Spinal cord (tissue), 10 donors: Measurements from ENCODE around the gene ABHD16A. TPM values are rescaled to one million over a fixed set of nuclear protein-coding genes. Genes with fewer than 3 reads are reported as not detected.

Experiments
- DNase-seq, 6 donors: peaks; one replicate each; pipeline versions ENCODE4 v3.0.0 to v3.0.0-alpha.2; 2013 to 2015; ENCODE audit warnings: low spot score in 6 of 6, low read depth in 4 of 6
- H3K27ac ChIP-seq: one replicate; pipeline ENCODE4 v1.5.1; 2013; ENCODE audit warnings: low read depth, low read length, control low read depth
- H3K27me3 ChIP-seq: one replicate; pipeline ENCODE4 v1.6.1; 2013; ENCODE audit warnings: low read length; ENCODE audit not compliant: control insufficient read depth, insufficient read depth
- H3K36me3 ChIP-seq: one replicate; pipeline ENCODE4 v1.6.1; 2013; ENCODE audit warnings: low read length; ENCODE audit not compliant: control insufficient read depth, insufficient read depth
- H3K4me1 ChIP-seq: one replicate; pipeline ENCODE4 v1.6.1; 2013; ENCODE audit warnings: low read length; ENCODE audit not compliant: control insufficient read depth, insufficient read depth
- H3K4me3 ChIP-seq: one replicate; pipeline ENCODE4 v1.5.1; 2013; ENCODE audit warnings: low read depth, low read length, control low read depth
- H3K9me3 ChIP-seq: one replicate; pipeline ENCODE4 v1.6.1; 2013; ENCODE audit warnings: low read length; ENCODE audit not compliant: control insufficient read depth, insufficient read depth
- WGBS: methylation state at CpG from one replicate; pipeline ENCODE4 v1.1.5; 2013; ENCODE audit warnings: missing lambda C conversion rate; ENCODE audit not compliant: insufficient coverage; 5-methylcytosine and 5-hydroxymethylcytosine counted together
- polyA plus RNA-seq, 2 donors: library from polyadenylated mRNA; unstranded; fragments of 120-200 nt; gene quantifications; one replicate each; pipeline ENCODE4 v1.2.1, GENCODE V29; 2013; ENCODE audit not compliant: insufficient read length in 2 of 2
- total RNA-seq, 2 donors: library from RNA; depleted of rRNA in 1 of 2; stranded (reverse); fragments of 120-200 nt in 1 of 2; fragments of >200 nt in 1 of 2; gene quantifications; one replicate each; pipeline versions ENCODE4 v1.2.3 to v1.2.4, GENCODE V29; 2013 to 2014
- donor health status: healthy.

ABHD16A gene
- total and polyA plus RNA-seq, 4 donors: 51.8 to 85.8 (median 77.8) TPM

DNA sequence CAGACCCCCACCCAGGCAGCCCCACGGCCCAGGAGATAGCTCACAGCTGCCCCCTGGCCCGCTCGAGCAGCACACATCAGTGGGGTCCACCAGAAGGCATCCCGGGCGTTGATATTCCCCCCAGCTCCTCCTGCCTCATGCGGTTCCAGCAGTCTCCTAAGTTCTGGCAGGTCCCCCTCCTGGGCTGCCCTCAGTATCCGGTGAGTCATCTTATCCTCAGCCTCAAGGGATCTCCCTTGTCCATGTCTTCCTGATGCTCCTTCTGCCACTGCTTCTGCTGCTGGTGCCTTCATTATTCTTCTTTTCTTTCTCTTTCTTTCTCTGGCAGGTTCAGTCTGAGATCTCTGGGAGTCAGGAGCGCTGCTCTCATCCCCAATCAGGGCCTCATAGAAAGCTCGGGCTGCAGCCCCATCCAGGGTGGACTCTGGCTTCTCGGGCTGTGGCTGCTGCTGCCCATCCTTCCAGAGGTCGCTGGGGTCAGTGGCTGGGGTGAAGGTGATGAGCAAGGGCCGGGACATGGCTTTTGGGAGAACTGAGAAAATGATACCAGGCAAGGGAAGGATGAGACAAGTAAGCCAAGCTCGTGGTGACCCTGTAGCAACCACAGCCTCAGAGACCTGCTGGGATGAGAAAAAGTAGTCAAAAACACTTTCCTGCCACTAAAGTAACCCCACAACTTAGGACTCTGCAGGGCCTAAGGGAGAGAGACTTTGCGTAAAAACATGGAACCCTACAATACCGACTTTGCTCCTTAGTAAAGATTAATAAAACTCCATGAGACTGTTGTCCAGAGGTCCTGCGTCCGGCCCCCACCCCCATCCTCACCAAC, 38.9 kb downstream of the ABHD16A start:
- Histone ChIP-seq H3K27me3 (no peaks in the 10 kb centered on the region), H3K9me3 (no peaks in the 10 kb centered on the region), H3K4me1 (peaks cover 54% of the 10 kb centered on the region), H3K36me3 (peaks cover 49% of the 10 kb centered on the region), H3K4me3 (peak overlapping the region; percentile 93), H3K27ac (peak overlapping the region; percentile 99)
- no peak for DNase-seq
- WGBS: 23% methylated on average over 16 of the region's 17 CpGs

DNA sequence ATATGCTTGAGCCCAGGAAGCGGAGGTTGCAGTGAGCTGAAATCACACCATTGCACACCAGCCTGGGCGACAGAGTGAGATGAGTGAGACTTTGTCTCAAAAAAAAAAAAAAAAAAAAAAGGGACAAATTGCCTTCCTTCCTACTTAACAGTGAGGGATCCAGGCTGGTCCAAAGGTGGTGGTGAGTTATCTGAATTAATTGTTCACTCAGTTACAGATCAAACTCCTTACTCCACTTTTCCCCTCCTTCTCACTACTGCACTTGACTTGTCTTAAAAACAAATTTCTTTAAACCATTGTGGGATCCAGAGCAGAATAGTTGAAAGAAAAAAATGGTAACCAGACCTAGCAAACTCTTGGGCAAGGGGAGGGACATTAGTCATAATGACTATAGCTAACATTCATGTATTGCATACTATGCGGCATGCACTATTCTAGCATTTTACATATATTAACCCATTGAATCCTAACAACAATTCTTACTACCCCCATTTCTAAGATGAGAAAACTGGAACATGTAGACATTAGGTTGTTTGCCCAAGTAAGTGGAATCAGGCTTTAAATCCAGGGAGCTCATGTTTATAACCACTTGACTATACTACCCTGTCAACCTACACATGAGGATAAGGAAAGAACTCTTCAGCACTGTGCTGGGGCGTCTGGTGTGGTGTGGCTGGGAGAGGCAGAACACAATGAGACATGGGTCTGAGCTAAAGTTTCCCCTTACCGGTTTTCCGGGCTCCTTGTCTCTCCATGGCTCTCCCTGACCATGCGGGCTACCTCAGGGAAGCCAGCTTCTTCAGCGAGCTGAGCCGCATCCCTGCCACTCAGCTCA, 39.8 kb downstream of the ABHD16A start:
- no peaks in the 10 kb centered on the region for H3K27me3 ChIP-seq
- WGBS: 58% methylated on average over 5 of the region's 9 CpGs
- DNase-seq: no peak
- H3K4me3 ChIP-seq: peak overlapping the region; percentile 93
- peaks cover 46% of the 10 kb centered on the region for H3K36me3 ChIP-seq
- peaks cover 60% of the 10 kb centered on the region for H3K4me1 ChIP-seq
- no peaks in the 10 kb centered on the region for H3K9me3 ChIP-seq
- peak overlapping the region; percentile 99 for H3K27ac ChIP-seq

DNA sequence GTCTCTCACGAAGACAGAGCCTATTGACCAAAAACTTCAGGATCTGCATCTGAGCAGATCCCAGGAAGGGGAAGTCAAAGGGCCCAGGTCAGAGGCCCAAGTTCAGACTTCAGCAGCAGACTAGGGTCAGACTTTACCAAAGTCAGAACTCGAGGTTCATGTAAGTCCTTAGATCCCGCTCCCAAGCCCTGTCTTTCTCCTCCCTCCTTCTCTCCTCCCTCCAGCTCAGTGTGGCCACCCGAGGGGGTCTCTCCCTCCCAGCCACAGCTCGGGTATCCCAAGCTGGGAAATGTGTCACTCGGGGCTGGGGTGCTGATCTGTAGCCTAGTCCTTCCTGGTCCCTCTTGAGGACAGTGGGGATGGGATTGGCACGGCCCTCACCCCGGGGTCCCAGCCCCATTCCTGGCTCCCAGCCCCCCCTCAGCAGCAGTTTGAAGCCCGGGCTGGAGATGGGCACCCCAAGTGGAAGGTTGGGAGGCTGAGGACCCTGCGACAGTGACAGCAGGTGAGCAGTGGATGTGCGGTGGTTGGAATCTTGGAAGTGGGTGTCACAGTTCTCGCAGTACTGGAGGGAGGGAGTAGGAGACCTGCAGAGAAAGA, 40.9 kb downstream of the ABHD16A start:
- Histone ChIP-seq H3K9me3 (no peaks in the 10 kb centered on the region), H3K27me3 (no peaks in the 10 kb centered on the region), H3K27ac (no peak overlapping the region), H3K36me3 (peaks cover 44% of the 10 kb centered on the region), H3K4me1 (peaks cover 59% of the 10 kb centered on the region), H3K4me3 (no peak overlapping the region)
- no peak for DNase-seq
- 86% methylated on average over 12 of the region's 12 CpGs for WGBS

GRCh38 chr6:31661262-31662123, 41.6 kb downstream of the ABHD16A start:
- Histone ChIP-seq H3K27ac (peak overlapping the region; percentile 79), H3K36me3 (peaks cover 45% of the 10 kb centered on the region), H3K4me3 (peak overlapping the region; percentile 61), H3K9me3 (no peaks in the 10 kb centered on the region), H3K4me1 (peaks cover 53% of the 10 kb centered on the region), H3K27me3 (no peaks in the 10 kb centered on the region)
- 98% methylated on average over 4 of the region's 12 CpGs for WGBS
- no peak for DNase-seq

- Histone ChIP-seq H3K27me3 (no peaks in the 10 kb centered on the region), H3K4me1 (peaks cover 50% of the 10 kb centered on the region), H3K9me3 (no peaks in the 10 kb centered on the region), H3K36me3 (peaks cover 47% of the 10 kb centered on the region), H3K4me3 (peak within 1 kb of the TSS; percentile 61), H3K27ac (peak within 1 kb of the TSS; percentile 79)
- DNase-seq: peak in 3 of 6 donors; percentile 61 to 92 (median 92)
- WGBS: under 1% methylated on average over 51 of the region's 52 CpGs
These were observed 42.5 kb downstream of the ABHD16A start, which contains the start of gene C6orf47 for GRCh38 chr6:31660381-31661261. Gene C6orf47, minus strand, starts transcription at chr6:31660778. Its CDS starts 831 bp downstream, at chr6:31659947.

- H3K4me3 ChIP-seq: peak overlapping the region; percentile 61
- H3K36me3 ChIP-seq: peaks cover 47% of the 10 kb centered on the region
- WGBS: 44% methylated on average over 13 of the region's 13 CpGs
- H3K27ac ChIP-seq: peak overlapping the region; percentile 79
- DNase-seq: no peak
- no peaks in the 10 kb centered on the region for H3K27me3 ChIP-seq
- no peaks in the 10 kb centered on the region for H3K9me3 ChIP-seq
- peaks cover 50% of the 10 kb centered on the region for H3K4me1 ChIP-seq
These were observed 43.3 kb downstream of the ABHD16A start for GRCh38 chr6:31659649-31660380.

DNA sequence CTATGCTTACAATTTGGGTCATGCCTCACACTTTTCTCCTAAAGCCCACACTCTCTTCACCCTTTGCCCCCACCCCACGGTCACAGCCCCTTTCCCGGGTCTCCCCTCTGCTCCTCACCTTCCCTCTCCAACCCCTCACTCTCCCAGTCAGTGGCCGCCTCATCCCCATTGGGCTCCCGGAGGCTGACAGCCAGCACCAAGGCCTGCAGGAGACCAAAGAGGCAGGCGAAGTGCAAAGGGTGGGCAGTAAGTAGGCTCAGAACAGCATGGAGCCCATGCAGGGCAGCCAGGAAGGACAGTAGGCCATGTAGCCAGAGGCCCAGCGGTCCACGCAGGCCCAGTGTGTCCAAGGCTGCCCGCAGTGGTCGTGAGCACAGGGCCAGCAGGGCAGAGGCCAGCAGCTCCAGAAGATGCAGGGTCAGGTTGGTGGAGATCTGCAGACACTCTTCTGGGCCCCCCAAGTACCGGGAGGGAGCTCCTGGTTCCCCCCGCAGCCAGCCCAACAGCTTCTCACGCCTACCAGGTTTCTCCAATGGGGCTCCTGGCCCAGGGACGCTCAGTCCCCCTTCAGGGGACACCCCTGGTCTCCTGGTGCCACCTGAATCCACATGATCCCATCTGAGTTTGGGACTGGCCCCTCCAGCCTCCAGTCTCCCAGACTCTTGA, 44.0 kb downstream of the ABHD16A start:
- Histone ChIP-seq H3K27me3 (no peaks in the 10 kb centered on the region), H3K9me3 (no peaks in the 10 kb centered on the region), H3K4me1 (peaks cover 46% of the 10 kb centered on the region), H3K36me3 (peaks cover 47% of the 10 kb centered on the region), H3K4me3 (peak overlapping the region; percentile 61), H3K27ac (peak overlapping the region; percentile 79)
- WGBS: 90% methylated on average over 12 of the region's 13 CpGs
- no peak for DNase-seq
